Thyroid gland (tissue), 4 donors: ENCODE results near the gene USP27X.
A peak's percentile ranks its signal among the peaks of the same experiment; 100 is the strongest.

Source experiments
- CTCF ChIP-seq, 6 experiments: fragments of 200-600 bp in 3 of 6; fragments of 450-650 bp in 3 of 6; sonication (generic) in 3 of 6; IDR thresholded peaks; one replicate each; pipeline ENCODE4 v1.5.1; 2016 to 2019; ENCODE audit warnings: antibody characterized with exemption in 6 of 6, mild to moderate bottlenecking in 2 of 6, inconsistent platforms in 1 of 6, moderate library complexity in 1 of 6
- POLR2A ChIP-seq, 2 donors: fragments of 450-650 bp; IDR thresholded peaks; one replicate each; pipeline ENCODE4 v1.6.1; 2017; ENCODE audit warnings: antibody characterized with exemption in 2 of 2, mild to moderate bottlenecking in 2 of 2, moderate library complexity in 1 of 2

GRCh38 chrX:49876750-49877149 is 2.5 kb upstream of the USP27X start:
- peak in 5 of 6 experiments; percentile 15 to 47 (median 36) for TF ChIP-seq CTCF (IDR thresholded peaks at IDR 0.05)
- TF ChIP-seq POLR2A (IDR thresholded peaks at IDR 0.05), result no peak
